ENCODE results near the gene CAPN1. TPM values are rescaled to one million over a fixed set of nuclear protein-coding genes. Genes with fewer than 3 reads are reported as not detected.

Gene CAPN1
- total RNA-seq, 4 donors from 2014 or later: 52.7 to 153 (median 106) TPM

DNA sequence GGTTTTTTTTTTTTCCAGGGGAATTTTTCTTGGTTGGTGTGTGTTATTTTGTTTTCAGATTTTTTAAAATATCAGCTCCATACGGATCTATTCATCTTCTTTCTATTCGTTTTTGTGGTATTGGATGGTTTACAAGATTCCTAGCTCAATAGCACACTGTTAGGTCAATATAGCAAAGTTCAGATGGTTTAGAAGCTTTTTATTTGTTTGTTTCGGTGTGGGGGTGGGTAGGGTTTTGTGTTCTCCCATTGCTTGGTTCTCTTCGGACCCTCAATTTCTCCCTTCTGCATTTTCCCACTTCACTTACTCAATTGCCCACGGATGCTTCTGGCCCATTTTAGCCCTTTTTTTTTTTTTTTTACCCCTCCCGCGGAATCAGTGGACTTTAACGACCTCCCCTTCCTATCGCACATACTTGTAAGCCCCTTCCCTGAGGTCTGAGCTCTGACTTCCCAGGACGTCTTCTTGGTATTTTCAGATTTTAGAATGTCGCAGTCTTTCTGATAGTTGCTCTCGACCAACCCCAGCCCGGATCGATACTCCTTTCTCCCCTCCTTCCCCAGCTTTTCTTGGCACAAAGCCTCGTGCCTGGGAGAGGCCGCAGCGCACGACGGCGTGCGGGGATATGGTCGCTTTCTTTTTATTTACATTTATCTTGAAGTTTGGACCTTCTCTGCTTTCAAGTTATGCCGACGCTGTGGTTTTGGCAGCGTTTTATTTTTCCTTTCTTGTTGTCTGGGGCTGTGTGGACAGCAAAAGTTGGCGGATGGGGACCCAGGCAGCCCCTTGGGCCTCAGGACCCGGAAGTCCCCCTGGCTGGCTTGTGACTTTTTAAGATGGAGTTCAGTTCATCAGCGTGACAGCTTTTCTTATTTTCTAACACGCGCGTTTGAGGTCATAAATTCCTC, 16.1 kb upstream of the CAPN1 start:
- in situ Hi-C loops (cut with MboI; ENCODE audit: low sequenced_read_pairs in 4 of 4): no loop called here
- Histone ChIP-seq H3K36me3 (no peaks in the 10 kb centered on the region), H3K27ac (no peak overlapping the region), H3K9me3 (no peaks in the 10 kb centered on the region), H3K27me3 (no peaks in the 10 kb centered on the region), H3K4me3 (peak overlapping the region; percentile 40 to 51 (median 44)), H3K4me1 (no peaks in the 10 kb centered on the region)
- TF ChIP-seq, protein P1, sequence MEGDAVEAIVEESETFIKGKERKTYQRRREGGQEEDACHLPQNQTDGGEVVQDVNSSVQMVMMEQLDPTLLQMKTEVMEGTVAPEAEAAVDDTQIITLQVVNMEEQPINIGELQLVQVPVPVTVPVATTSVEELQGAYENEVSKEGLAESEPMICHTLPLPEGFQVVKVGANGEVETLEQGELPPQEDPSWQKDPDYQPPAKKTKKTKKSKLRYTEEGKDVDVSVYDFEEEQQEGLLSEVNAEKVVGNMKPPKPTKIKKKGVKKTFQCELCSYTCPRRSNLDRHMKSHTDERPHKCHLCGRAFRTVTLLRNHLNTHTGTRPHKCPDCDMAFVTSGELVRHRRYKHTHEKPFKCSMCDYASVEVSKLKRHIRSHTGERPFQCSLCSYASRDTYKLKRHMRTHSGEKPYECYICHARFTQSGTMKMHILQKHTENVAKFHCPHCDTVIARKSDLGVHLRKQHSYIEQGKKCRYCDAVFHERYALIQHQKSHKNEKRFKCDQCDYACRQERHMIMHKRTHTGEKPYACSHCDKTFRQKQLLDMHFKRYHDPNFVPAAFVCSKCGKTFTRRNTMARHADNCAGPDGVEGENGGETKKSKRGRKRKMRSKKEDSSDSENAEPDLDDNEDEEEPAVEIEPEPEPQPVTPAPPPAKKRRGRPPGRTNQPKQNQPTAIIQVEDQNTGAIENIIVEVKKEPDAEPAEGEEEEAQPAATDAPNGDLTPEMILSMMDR (IDR thresholded peaks at IDR 0.05 in 4 of 5, conservative IDR thresholded peaks at IDR 0.05 in 1 of 5): no peak
- no peak for TF ChIP-seq POLR2A (IDR thresholded peaks at IDR 0.05)
- intact Hi-C loops (cut with DNase I; ENCODE audit: low total_unique reads): no loop called here
- ATAC-seq: no peak
- peak in 1 of 2 donors; percentile 6 for DNase-seq

DNA sequence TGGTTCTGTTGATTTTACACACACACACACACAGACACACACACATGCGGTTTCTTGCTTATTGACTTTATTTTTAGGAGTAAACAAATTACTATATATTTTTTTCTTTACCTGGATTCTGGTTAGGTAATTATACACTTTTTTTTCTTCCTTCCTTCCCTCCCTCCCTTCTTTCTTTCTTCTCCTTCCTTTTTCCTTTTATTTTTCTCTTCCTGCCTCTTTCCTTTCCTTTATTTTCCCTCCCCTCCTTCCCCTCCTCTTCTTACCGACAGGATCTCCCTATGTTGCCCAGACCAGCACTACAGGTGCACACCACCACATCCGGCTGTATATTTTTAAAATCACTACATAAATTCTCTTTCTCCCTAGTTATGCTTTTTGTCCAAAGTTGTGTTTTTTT, 14.8 kb upstream of the CAPN1 start:
- Histone ChIP-seq H3K4me3 (no peak overlapping the region), H3K36me3 (no peaks in the 10 kb centered on the region), H3K27ac (no peak overlapping the region), H3K9me3 (no peaks in the 10 kb centered on the region), H3K27me3 (no peaks in the 10 kb centered on the region), H3K4me1 (no peaks in the 10 kb centered on the region)
- DNase-seq (no peak), ATAC-seq (no peak)
- intact Hi-C loops (cut with DNase I; ENCODE audit: low total_unique reads): no loop called here
- in situ Hi-C loops (cut with MboI; ENCODE audit: low sequenced_read_pairs in 4 of 4): no loop called here
- no peak for TF ChIP-seq POLR2A (IDR thresholded peaks at IDR 0.05)
- TF ChIP-seq, protein P1 (IDR thresholded peaks at IDR 0.05 in 4 of 5, conservative IDR thresholded peaks at IDR 0.05 in 1 of 5): no peak

DNA sequence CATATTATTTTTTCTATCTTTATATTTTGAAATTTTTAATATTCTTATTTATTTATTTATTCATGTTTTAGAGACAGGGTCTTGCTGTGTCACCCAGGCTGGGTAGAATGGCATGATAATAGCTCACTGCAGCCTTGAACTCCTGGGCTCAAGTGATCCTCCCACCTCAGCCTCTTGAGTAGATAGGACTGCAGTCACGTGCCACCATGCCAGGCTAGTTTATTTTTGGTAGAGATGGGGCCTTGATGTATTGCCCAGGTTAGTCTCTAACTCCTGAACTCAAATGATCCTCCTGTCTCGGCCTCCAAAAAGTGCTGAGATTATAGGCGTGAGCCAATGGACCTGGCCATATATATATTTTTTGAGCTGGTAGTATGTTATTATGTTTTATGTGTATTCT, 14.1 kb upstream of the CAPN1 start:
- in situ Hi-C loops (cut with MboI; ENCODE audit: low sequenced_read_pairs in 4 of 4): no loop called here
- ATAC-seq (no peak), DNase-seq (no peak)
- H3K27me3 ChIP-seq: no peaks in the 10 kb centered on the region
- TF ChIP-seq, protein P1 (IDR thresholded peaks at IDR 0.05 in 4 of 5, conservative IDR thresholded peaks at IDR 0.05 in 1 of 5): no peak
- no peak for TF ChIP-seq POLR2A (IDR thresholded peaks at IDR 0.05)
- no peaks in the 10 kb centered on the region for H3K4me1 ChIP-seq
- H3K27ac ChIP-seq: no peak overlapping the region
- H3K4me3 ChIP-seq: no peak overlapping the region
- intact Hi-C loops (cut with DNase I; ENCODE audit: low total_unique reads): no loop called here
- no peaks in the 10 kb centered on the region for H3K9me3 ChIP-seq
- no peaks in the 10 kb centered on the region for H3K36me3 ChIP-seq

DNA sequence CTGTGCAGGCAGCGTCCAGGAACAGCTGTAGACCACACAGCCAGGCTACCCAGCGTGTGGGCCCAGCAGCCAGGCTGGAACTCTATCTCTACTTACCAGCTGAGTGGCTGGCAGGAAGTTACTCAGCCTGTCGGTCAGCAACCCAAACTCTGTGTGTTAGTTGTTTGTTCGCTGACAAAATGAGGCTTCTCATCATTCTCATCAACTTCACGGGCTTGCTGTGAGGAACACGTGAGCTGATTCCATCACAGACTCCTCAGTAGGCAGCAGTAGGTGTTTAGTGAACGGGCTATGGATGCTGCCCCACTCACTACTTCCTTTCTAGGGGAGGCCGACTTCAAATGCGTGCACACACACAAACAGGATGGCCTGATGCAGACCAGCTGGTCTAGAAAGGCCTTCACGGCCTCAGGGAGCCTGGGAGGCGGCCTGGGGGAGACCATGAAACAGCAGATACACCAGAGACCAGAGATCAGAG, 12.5 kb upstream of the CAPN1 start:
- no peaks in the 10 kb centered on the region for H3K27me3 ChIP-seq
- H3K4me3 ChIP-seq: no peak overlapping the region
- no peaks in the 10 kb centered on the region for H3K36me3 ChIP-seq
- in situ Hi-C loops (cut with MboI; ENCODE audit: low sequenced_read_pairs in 4 of 4) (no loop called here), intact Hi-C loops (cut with DNase I; ENCODE audit: low total_unique reads) (no loop called here)
- TF ChIP-seq POLR2A (IDR thresholded peaks at IDR 0.05): no peak
- TF ChIP-seq, protein P1 (IDR thresholded peaks at IDR 0.05 in 4 of 5, conservative IDR thresholded peaks at IDR 0.05 in 1 of 5): no peak
- H3K9me3 ChIP-seq: no peaks in the 10 kb centered on the region
- DNase-seq: peak in 1 of 2 donors; percentile 4
- no peak for ATAC-seq
- no peak overlapping the region for H3K27ac ChIP-seq
- peaks cover 0 to 7% of the 10 kb centered on the region in 2 donors for H3K4me1 ChIP-seq

Measured in gastrocnemius medialis (tissue), 4 donors.